GM23248 (cell line): ENCODE results near the gene VWA8. TPM values are rescaled to one million over a fixed set of nuclear protein-coding genes. Genes with fewer than 3 reads are reported as not detected.
A peak's percentile ranks its signal among the peaks of the same experiment; 100 is the strongest.

ENCODE experiments used
- DNase-seq: peaks from one replicate; pipeline ENCODE4 v3.0.0-alpha.2; 2015
- H2AFZ ChIP-seq: fragments of 200-600 bp; sonication (generic); 2 replicates; pipeline ENCODE4 v1.6.1; 2016; ENCODE audit warnings: antibody characterized with exemption
- H3F3A ChIP-seq: fragments of 200-600 bp; sonication (generic); 2 replicates; pipeline ENCODE4 v1.6.1; 2016; ENCODE audit warnings: mild to moderate bottlenecking, antibody characterized with exemption, mixed run types; ENCODE audit not compliant: insufficient read depth
- H3K27ac ChIP-seq: fragments of 200-600 bp; sonication (generic); 2 replicates; pipeline ENCODE4 v1.5.1; 2016; ENCODE audit warnings: mild to moderate bottlenecking
- H3K27me3 ChIP-seq: fragments of 200-600 bp; sonication (generic); replicated peaks from 2 replicates; pipeline ENCODE4 v1.6.1; 2016; ENCODE audit warnings: mild to moderate bottlenecking; ENCODE audit not compliant: insufficient read depth
- H3K36me3 ChIP-seq: fragments of 200-600 bp; sonication (generic); 2 replicates; pipeline ENCODE4 v1.6.1; 2016; ENCODE audit warnings: low read depth, mild to moderate bottlenecking
- H3K4me1 ChIP-seq: fragments of 200-600 bp; sonication (generic); 2 replicates; pipeline ENCODE4 v1.6.1; 2016; ENCODE audit warnings: mild to moderate bottlenecking; ENCODE audit not compliant: insufficient read depth
- H3K4me2 ChIP-seq: fragments of 200-600 bp; sonication (generic); one replicate; pipeline ENCODE4 v1.6.1; 2016; ENCODE audit warnings: mild to moderate bottlenecking; ENCODE audit not compliant: unreplicated experiment
- H3K4me3 ChIP-seq: fragments of 200-600 bp; sonication (generic); 2 replicates; pipeline ENCODE4 v1.5.1; 2016; ENCODE audit warnings: mild to moderate bottlenecking
- H3K79me2 ChIP-seq: fragments of 200-600 bp; sonication (generic); 2 replicates; pipeline ENCODE4 v1.6.1; 2016; ENCODE audit warnings: mild to moderate bottlenecking; ENCODE audit not compliant: insufficient read depth
- H3K9ac ChIP-seq: fragments of 200-600 bp; sonication (generic); 2 replicates; pipeline ENCODE4 v1.6.1; 2016; ENCODE audit warnings: mild to moderate bottlenecking
- H3K9me2 ChIP-seq: fragments of 200-600 bp; sonication (generic); 2 replicates; pipeline ENCODE4 v1.6.1; 2016; ENCODE audit warnings: mixed run types, mild to moderate bottlenecking, moderate library complexity; ENCODE audit not compliant: insufficient read depth
- H3K9me3 ChIP-seq: fragments of 200-600 bp; sonication (generic); one replicate; pipeline ENCODE4 v1.6.1; 2017; ENCODE audit warnings: low read depth
- H4K20me1 ChIP-seq: fragments of 200-600 bp; sonication (generic); 2 replicates; pipeline ENCODE4 v1.6.0; 2016; ENCODE audit not compliant: insufficient read depth
- EZH2 ChIP-seq: fragments of 200-600 bp; sonication (generic); IDR thresholded peaks from 2 replicates; pipeline ENCODE4 v1.6.1; 2018; ENCODE audit warnings: antibody characterized with exemption, mild to moderate bottlenecking; ENCODE audit not compliant: insufficient read depth, poor library complexity, severe bottlenecking
- EZH2phosphoT487 ChIP-seq: fragments of 200-600 bp; sonication (generic); IDR thresholded peaks from 2 replicates; pipeline ENCODE4 v1.6.1; 2018; ENCODE audit warnings: antibody characterized with exemption, moderate library complexity, mild to moderate bottlenecking, low read depth; ENCODE audit not compliant: insufficient read depth
- WGBS, 2 experiments: methylation state at CpG; one replicate each; pipeline ENCODE4 v1.1.6; 2015 to 2017; ENCODE audit warnings: low lambda C conversion rate in 2 of 2, low coverage in 1 of 2; ENCODE audit errors: missing lambda C conversion rate in 2 of 2; 5-methylcytosine and 5-hydroxymethylcytosine counted together
- in situ Hi-C: fragments of 300-500 bp; cut with MboI; formaldehyde crosslinking; loops from 2 replicates; pipeline ENCODE4 v1.15.0; 2020
- polyA plus RNA-seq: library from polyadenylated mRNA; unstranded; fragments of >200 nt; fragmentation: Nextera tagmentation; extraction: Ambion mirVana; gene quantifications from 2 replicates; pipeline ENCODE4 v1.2.1, GENCODE V29; 2016
- total RNA-seq: library from RNA; depleted of rRNA; stranded (reverse); fragments of >200 nt; shearing (Covaris generic); gene quantifications from 2 replicates; pipeline ENCODE4 v1.2.3, GENCODE V29; 2014

The VWA8 gene
- total and polyA plus RNA-seq, 2 experiments from 2014 or later: 3.9 to 10.1 TPM

DNA sequence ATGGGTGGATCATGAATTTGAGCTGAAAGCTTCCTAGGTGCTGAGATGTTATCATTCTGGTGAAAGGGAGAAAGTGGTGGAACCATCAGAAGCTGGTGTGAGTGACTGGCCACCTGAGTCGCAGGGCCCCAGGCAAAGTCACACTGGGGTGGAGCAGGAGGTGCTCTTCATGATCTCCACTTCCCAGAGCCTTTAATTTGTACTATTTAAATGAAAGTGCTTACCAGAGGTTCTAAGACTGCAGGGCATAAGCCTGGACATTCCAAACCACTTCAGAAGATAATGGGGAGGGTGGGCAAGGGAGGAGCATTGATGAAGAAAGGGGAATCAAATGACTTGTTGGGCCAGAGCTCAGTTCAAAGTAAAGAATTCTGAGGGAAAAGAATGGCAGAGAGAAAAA lies 347.4 kb downstream of the VWA8 start:
- peak overlapping the region; percentile 88 for H3K27ac ChIP-seq
- H3K9me3 ChIP-seq: no peaks in the 10 kb centered on the region
- H3K9me2 ChIP-seq: no peaks in the 10 kb centered on the region
- no peak overlapping the region for H3K4me3 ChIP-seq
- no peaks in the 10 kb centered on the region for H3K79me2 ChIP-seq
- peak overlapping the region; percentile 16 for H3K4me2 ChIP-seq
- H2AFZ ChIP-seq: no peak overlapping the region
- no peaks in the 10 kb centered on the region for H4K20me1 ChIP-seq
- no peaks in the 10 kb centered on the region for H3K27me3 ChIP-seq
- H3K4me1 ChIP-seq: peaks cover 71% of the 10 kb centered on the region
- 100% methylated on average over 1 of the region's 1 CpG for WGBS, 2 experiments
- DNase-seq: no peak
- H3K9ac ChIP-seq: peak overlapping the region; percentile 62
- in situ Hi-C loops: no loop called here
- no peak for TF ChIP-seq EZH2
- TF ChIP-seq EZH2phosphoT487: no peak
- H3K36me3 ChIP-seq: no peaks in the 10 kb centered on the region
- peaks cover 73% of the 10 kb centered on the region for H3F3A ChIP-seq

GRCh38 chr13:41611385-41611784 lies 349.5 kb downstream of the VWA8 start:
- Histone ChIP-seq H3K9me3 (no peaks in the 10 kb centered on the region), H3K36me3 (no peaks in the 10 kb centered on the region), H3K9me2 (no peaks in the 10 kb centered on the region), H3K4me1 (peaks cover 79% of the 10 kb centered on the region), H3F3A (peaks cover 78% of the 10 kb centered on the region), H3K9ac (peak overlapping the region; percentile 75), H4K20me1 (no peaks in the 10 kb centered on the region), H3K4me3 (no peak overlapping the region), H3K79me2 (no peaks in the 10 kb centered on the region), H2AFZ (no peak overlapping the region), H3K27me3 (no peaks in the 10 kb centered on the region), H3K27ac (peak overlapping the region; percentile 95), H3K4me2 (peak overlapping the region; percentile 26)
- no peak for DNase-seq
- WGBS, 2 experiments: 97 to 98% methylated on average over 8 of the region's 8 CpGs
- no peak for TF ChIP-seq EZH2phosphoT487
- no peak for TF ChIP-seq EZH2
- in situ Hi-C loops: no loop called here

- H3K9ac ChIP-seq: peak overlapping the region; percentile 75
Measured at GRCh38 chr13:41610404-41610803, 350.5 kb downstream of the VWA8 start.

GRCh38 chr13:41609828-41610227 lies 351.1 kb downstream of the VWA8 start:
- no peaks in the 10 kb centered on the region for H3K36me3 ChIP-seq
- no peak overlapping the region for H2AFZ ChIP-seq
- H3K4me1 ChIP-seq: peaks cover 65% of the 10 kb centered on the region
- H3K9me2 ChIP-seq: no peaks in the 10 kb centered on the region
- WGBS, 2 experiments: 97 to 100% methylated on average over 4 of the region's 4 CpGs
- no peaks in the 10 kb centered on the region for H3K79me2 ChIP-seq
- no peak overlapping the region for H3K4me3 ChIP-seq
- H3F3A ChIP-seq: peaks cover 64% of the 10 kb centered on the region
- no peaks in the 10 kb centered on the region for H3K27me3 ChIP-seq
- peak overlapping the region; percentile 75 for H3K9ac ChIP-seq
- no peaks in the 10 kb centered on the region for H4K20me1 ChIP-seq
- H3K27ac ChIP-seq: peak overlapping the region; percentile 95
- peak overlapping the region; percentile 44 for H3K4me2 ChIP-seq
- H3K9me3 ChIP-seq: no peaks in the 10 kb centered on the region
- no peak for DNase-seq
- TF ChIP-seq EZH2 (no peak), EZH2phosphoT487 (no peak)
- in situ Hi-C loops: no loop called here

More at GRCh38 chr13:41610404-41610803, 350.5 kb downstream of the VWA8 start:
- TF ChIP-seq EZH2phosphoT487: 0 out of 2 replicates have a peak, but pooled peaks have one; percentile 52
- TF ChIP-seq EZH2: no peak
- DNase-seq: peak; percentile 91
- peak overlapping the region; percentile 95 for H3K27ac ChIP-seq
- H3K9me3 ChIP-seq: no peaks in the 10 kb centered on the region
- peaks cover 71% of the 10 kb centered on the region for H3K4me1 ChIP-seq
- no peaks in the 10 kb centered on the region for H3K27me3 ChIP-seq
- 6 to 9% methylated on average over 4 of the region's 4 CpGs for WGBS, 2 experiments
- H3F3A ChIP-seq: peaks cover 70% of the 10 kb centered on the region
- H3K36me3 ChIP-seq: no peaks in the 10 kb centered on the region
- no peak overlapping the region for H3K4me3 ChIP-seq
- no peaks in the 10 kb centered on the region for H4K20me1 ChIP-seq
- H3K9me2 ChIP-seq: no peaks in the 10 kb centered on the region
- H2AFZ ChIP-seq: no peak overlapping the region
- in situ Hi-C loops: no loop called here
- peak overlapping the region; percentile 44 for H3K4me2 ChIP-seq
- no peaks in the 10 kb centered on the region for H3K79me2 ChIP-seq

DNA sequence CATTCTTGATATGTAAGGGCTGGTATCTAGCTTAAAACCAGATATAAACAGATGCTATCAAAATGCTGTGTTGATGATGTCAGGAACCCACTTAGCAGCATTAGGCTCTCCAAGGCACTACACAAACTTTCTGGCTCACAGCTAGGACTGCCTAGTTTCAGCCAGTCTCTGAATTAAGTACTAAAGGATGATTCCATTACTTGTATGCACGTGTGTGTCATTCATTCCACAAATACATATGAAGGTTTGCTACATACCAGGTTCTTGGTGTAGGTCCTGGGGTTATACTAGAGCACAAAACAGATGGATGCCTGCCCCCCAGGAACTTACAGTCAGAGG lies 352.1 kb downstream of the VWA8 start:
- Histone ChIP-seq H3K9ac (no peak overlapping the region), H3K79me2 (no peaks in the 10 kb centered on the region), H3K4me1 (peaks cover 60% of the 10 kb centered on the region), H3K9me3 (no peaks in the 10 kb centered on the region), H2AFZ (no peak overlapping the region), H4K20me1 (no peaks in the 10 kb centered on the region), H3K9me2 (no peaks in the 10 kb centered on the region), H3K27ac (peak overlapping the region; percentile 40), H3K36me3 (no peaks in the 10 kb centered on the region), H3K4me2 (no peak overlapping the region), H3K27me3 (no peaks in the 10 kb centered on the region), H3K4me3 (no peak overlapping the region), H3F3A (peaks cover 56% of the 10 kb centered on the region)
- WGBS, 2 experiments: 53 to 62% methylated on average over 1 of the region's 1 CpG
- in situ Hi-C loops: no loop called here
- DNase-seq: peak; percentile 50
- TF ChIP-seq EZH2phosphoT487: no peak
- TF ChIP-seq EZH2: no peak
